AG04449 (cell line): ENCODE data around the gene LYSET.
"Not testable (repeated sequence)": the region's sequence is repeated elsewhere in the genome, so short reads cannot be mapped to it uniquely, and the experiment has no call there.

Experiments used
- CTCF ChIA-PET: fragments of 350-600 bp; formaldehyde crosslinking; extraction: SDS; loops from one replicate; lab custom pipeline; 2021; ENCODE audit warnings: antibody characterized with exemption; lab: Yijun Ruan, JAX
- POLR2A ChIA-PET: fragments of 400-600, 350-600 bp; formaldehyde crosslinking; extraction: SDS; loops from one replicate; lab custom pipeline; 2020; ENCODE audit warnings: antibody characterized with exemption, inconsistent platforms; lab: Yijun Ruan, JAX
- DNase-seq: peaks from one replicate; pipeline ENCODE4 v3.0.0-alpha.2; 2010; ENCODE audit warnings: low read depth, low spot score
- H3K4me3 ChIP-seq: 2 replicates; pipeline ENCODE4 v1.5.1; 2011; ENCODE audit warnings: low read depth, mild to moderate bottlenecking, control low read depth, low read length
- TF ChIP-seq, protein P1 (sequence below): IDR thresholded peaks from one replicate; pipeline ENCODE4 v1.5.1; 2011; ENCODE audit warnings: mild to moderate bottlenecking, moderate library complexity, low read length, control low read depth, inconsistent platforms; ENCODE audit not compliant: insufficient read depth; ENCODE audit errors: missing control alignments

Gene LYSET, protein sequence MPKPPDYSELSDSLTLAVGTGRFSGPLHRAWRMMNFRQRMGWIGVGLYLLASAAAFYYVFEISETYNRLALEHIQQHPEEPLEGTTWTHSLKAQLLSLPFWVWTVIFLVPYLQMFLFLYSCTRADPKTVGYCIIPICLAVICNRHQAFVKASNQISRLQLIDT

GRCh38 chr14:93184391-93185348 is at the start of gene LYSET, which contains the start of gene MOAP1:
Gene LYSET (plus strand): TSS chr14:93185317. CDS start chr14:93185406, 89 bp downstream.
Gene MOAP1 (minus strand): TSS chr14:93184897. CDS start chr14:93184242, 655 bp downstream.
- POLR2A ChIA-PET, result interaction anchor here (0.6 to 1.9 kb wide), 3 partner anchors 8 to 22 kb away, joined by 3 to 7 read pairs (median 3); partner anchors contain the start of genes GON7 and UBR7
- no peak for DNase-seq
- H3K4me3 ChIP-seq, result peak within 1 kb of the TSS; percentile 96
- TF ChIP-seq, protein P1, sequence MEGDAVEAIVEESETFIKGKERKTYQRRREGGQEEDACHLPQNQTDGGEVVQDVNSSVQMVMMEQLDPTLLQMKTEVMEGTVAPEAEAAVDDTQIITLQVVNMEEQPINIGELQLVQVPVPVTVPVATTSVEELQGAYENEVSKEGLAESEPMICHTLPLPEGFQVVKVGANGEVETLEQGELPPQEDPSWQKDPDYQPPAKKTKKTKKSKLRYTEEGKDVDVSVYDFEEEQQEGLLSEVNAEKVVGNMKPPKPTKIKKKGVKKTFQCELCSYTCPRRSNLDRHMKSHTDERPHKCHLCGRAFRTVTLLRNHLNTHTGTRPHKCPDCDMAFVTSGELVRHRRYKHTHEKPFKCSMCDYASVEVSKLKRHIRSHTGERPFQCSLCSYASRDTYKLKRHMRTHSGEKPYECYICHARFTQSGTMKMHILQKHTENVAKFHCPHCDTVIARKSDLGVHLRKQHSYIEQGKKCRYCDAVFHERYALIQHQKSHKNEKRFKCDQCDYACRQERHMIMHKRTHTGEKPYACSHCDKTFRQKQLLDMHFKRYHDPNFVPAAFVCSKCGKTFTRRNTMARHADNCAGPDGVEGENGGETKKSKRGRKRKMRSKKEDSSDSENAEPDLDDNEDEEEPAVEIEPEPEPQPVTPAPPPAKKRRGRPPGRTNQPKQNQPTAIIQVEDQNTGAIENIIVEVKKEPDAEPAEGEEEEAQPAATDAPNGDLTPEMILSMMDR, result peak; percentile 6
- CTCF ChIA-PET, result interaction anchor here (1.0 to 2.8 kb wide), 8 partner anchors 8 to 72 kb away, joined by 3 to 16 read pairs (median 6); partner anchors contain the start of genes GON7 and UBR7

- ChIA-PET CTCF (interaction anchor here (7.9 to 18.6 kb wide), 2 partner anchors 22 to 182 kb away, joined by 115 to 326 read pairs; partner anchors contain the start of gene ITPK1), POLR2A (no interaction called here)
- no peak for DNase-seq
- TF ChIP-seq, protein P1, result no peak
- no peak overlapping the region for H3K4me3 ChIP-seq
Observed at GRCh38 chr14:93135399-93135798, 49.7 kb upstream of the LYSET start.

GRCh38 chr14:93136009-93136408 is 49.1 kb upstream of the LYSET start:
- DNase-seq, result no peak
- POLR2A ChIA-PET, result no interaction called here
- CTCF ChIA-PET, result interaction anchor here (7.9 to 18.6 kb wide), 2 partner anchors 23 to 183 kb away, joined by 115 to 326 read pairs; partner anchors contain the start of gene ITPK1
- TF ChIP-seq, protein P1, result no peak
- no peak overlapping the region for H3K4me3 ChIP-seq

- DNase-seq, POLR2A ChIA-PET, H3K4me3 ChIP-seq: not testable (repeated sequence)
- CTCF ChIA-PET, result interaction anchor here (0.9 to 18.6 kb wide), 3 partner anchors 23 to 183 kb away, joined by 3 to 326 read pairs (median 115); partner anchors contain the start of gene ITPK1
Observed at GRCh38 chr14:93136508-93136907, 48.6 kb upstream of the LYSET start.

DNA sequence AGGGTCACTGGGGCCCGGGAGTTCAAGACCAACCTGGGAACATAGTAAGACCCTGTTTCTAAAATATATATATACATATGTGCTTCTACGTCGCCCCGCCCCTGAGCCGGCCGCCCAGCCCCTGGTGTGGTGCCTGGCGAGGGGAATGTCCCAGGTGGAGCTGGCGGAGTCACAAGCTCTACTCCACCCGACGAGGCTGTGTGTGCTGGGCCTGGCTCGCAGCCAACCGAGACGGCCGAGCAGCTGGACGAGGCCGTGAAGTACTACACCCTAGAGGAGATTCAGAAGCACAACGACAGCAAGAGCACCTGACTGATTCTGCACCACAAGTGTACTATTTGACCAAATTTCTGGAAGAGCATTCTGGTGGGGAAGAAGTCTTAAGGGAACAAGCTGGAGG is 47.3 kb upstream of the LYSET start:
- DNase-seq, result no peak
- POLR2A ChIA-PET, result no interaction called here
- no peak overlapping the region for H3K4me3 ChIP-seq
- TF ChIP-seq, protein P1, result no peak
- CTCF ChIA-PET, result interaction anchor here (0.7 to 18.6 kb wide), 13 partner anchors 15 to 451 kb away, joined by 3 to 326 read pairs (median 4); partner anchors contain the start of gene ITPK1

- H3K4me3 ChIP-seq, result no peak overlapping the region
- ChIA-PET POLR2A (no interaction called here), CTCF (interaction anchor here (3.2 to 18.6 kb wide), 4 partner anchors 11 to 190 kb away, joined by 12 to 326 read pairs (median 68); partner anchors contain the start of gene ITPK1)
- no peak for DNase-seq
- TF ChIP-seq, protein P1, result no peak
Observed at GRCh38 chr14:93142854-93143652, 42.1 kb upstream of the LYSET start.
